Limb (tissue), 2 donors: Measurements from ENCODE around the gene LST1.

ENCODE experiments used
- DNase-seq, 2 donors: peaks; one replicate each; pipeline ENCODE4 v3.0.0-alpha.2; 2016; ENCODE audit errors: extremely low spot score in 2 of 2

LST1 gene

DNA sequence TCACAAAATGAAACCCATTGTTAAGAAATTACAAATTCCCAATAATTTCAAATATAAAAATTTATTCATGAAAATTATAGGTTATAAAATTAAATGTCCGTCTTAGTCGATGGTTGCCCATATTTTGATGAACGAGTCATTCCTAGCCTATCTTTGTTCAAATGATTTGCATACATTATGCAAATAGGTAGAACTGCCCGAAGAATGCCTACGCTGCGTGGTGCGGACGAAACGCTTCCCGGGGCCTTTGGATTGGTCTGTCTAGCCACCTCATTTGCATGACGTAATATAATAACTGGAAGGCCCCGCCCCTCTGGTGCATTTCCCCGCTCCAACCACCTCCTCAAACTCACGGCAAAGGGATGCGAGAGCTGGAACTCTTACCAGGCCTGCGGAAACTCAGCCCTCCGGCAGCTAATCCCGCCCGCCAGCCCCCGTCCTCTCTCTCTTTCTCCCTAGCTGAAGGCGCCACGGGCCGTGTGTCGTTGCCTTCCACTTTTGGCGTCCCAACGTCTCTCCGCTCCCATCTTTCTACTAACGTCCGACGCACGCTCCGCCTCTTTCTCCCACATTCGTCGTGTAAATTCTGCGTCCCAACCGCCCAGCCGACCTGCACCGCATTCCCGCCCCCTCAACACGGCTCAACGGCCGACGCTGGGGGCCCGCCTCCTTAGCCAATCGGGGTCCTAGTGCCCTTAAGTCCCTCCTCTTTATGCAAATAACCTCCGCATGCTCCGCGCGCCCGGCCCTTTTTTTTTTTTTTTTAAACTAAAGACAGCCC is 33.9 kb downstream of the LST1 start:
- DNase-seq, result peak; percentile 98 to 100

DNA sequence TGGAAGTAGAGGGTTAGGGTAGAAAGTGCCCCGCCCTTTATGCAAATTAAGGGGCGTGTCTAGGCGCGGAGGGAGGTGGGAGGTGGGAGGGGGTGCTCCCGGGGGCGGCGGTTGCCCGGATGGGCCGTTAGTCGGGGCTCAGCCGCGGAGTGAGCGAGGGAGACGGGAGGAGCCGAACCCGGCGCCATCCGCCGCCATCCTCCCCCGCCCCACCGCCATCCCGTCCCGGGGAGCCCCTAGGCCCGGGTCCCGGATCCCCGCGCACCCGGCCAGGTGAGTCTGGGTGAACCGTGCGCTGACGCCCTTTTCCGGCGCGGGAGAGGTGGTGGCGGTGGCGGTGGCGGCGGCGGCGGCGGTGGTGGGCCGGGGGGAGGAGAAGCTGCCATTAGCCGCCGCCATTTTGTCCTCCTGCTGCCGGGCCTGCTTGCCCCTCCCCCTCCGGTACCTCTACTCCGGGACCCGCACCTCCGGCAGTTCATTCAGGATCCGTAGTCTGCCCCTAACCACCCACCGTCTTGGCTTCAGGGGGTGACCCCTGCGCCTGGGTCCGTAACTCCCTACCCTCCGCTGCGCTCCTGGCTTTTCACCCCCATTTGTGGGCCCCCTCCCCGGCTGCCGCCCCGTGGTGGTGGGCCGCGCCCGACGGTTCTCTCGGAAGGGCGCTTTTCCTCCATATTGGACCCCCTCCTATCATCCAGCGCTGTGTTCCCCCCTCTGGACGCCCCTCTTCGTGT is 34.7 kb downstream of the LST1 start, which contains the start of gene PRRC2A:
Gene PRRC2A, plus strand, starts transcription at position 130 of the 734 bp plus-strand sequence. CDS start 2,075 bp downstream, outside the sequence.
- peak in 1 of 2 donors; percentile 81 for DNase-seq

DNA sequence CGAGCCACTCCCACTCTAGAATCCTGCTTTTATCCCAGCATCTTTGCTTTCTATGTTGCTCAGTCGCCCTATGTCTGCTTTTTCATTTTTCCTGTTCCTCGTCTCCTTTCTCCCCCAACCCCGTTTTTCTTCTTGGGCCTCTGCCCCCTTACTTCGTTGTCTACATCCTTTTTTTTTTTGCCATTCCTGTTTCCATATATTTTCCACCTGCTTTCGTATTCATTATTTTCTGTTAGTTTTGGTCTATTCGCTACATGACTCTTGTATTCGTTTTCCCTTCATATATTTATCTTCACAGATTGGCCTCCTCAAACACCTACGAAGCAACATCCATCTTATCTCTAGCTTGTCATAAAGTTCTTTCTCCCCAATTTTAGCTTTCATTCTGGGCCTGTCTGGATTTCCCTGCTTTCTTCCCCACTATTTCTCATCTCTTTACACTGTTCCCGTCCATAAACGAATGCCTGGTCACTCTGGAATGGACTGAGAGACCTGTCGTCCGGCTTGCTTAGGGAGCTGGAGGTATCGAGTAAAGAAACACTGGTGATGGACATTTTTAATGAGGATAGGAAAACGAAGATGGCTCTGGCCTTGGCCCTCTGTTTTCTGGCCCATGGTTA is 35.4 kb downstream of the LST1 start:
- no peak for DNase-seq

DNA sequence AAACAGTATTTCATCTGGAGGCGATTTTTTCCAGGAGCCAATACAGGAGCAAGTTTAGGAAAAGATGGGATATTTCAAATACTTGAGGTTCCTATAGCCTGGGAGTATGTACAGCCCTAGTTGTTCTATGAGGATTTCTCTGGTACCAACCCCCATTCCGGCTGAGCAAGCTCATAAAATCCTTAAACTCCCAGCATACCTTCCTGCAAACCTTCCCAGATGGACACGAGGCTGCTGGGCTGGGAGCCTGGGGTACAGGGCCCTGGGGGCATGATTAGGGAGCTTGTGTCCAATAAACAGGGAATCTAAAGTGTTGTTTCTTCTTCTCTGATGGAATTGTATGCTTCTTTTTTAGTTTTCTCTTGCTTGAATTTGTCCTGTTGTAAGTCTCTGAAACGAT is 35.9 kb downstream of the LST1 start:
- DNase-seq, result no peak

DNA sequence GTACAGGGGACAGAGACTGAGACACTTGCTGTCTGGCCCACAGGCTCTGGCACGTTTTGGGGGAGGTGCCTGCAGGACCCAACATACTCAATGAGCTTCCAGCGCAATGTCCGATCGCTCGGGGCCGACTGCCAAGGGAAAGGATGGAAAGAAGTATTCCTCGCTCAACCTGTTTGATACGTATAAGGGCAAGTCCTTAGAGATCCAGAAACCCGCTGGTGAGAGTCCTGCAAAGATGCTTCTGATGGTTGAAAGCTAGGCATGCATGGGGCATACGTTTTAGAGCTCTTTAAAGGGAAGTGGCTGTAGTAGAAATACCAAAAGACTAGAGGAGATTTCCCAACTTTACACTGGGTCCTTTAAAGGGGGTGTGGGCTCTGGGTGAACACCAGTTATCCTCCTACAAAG is 36.6 kb downstream of the LST1 start:
- no peak for DNase-seq

DNA sequence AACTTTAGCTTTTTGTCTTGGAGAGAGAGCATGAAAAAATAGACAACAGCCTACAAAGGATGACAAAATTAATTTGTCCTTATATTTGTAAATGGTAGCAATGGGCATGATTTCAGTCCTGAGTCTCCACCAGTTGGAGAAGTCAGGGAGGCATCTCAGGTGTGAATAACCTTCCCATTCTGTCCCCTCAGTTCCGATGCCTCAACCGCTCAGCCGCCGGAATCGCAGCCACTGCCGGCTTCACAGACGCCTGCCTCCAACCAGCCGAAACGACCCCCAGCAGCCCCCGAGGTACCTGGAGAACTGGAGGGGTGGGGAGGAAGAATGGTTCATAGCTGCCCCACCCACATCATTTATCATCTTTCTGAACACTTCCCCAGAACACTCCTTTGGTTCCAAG is 38.0 kb downstream of the LST1 start:
- DNase-seq, result no peak

DNA sequence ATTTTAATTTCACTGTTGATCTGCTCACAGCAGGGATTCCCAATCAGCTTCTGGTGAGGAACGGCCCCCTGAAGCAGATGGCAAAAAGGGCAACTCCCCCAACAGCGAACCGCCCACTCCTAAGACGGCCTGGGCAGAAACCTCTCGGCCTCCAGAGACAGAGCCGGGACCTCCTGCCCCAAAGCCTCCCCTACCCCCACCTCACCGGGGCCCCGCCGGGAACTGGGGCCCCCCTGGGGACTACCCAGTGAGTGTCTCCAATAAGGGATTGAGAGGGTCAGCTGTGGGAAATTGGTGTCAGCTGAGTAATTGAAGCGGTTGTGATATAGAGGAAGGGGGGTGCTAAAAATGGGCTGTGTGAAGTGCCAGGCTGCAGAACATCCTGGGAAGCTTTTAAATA is 40.9 kb downstream of the LST1 start:
- DNase-seq, result no peak

DNA sequence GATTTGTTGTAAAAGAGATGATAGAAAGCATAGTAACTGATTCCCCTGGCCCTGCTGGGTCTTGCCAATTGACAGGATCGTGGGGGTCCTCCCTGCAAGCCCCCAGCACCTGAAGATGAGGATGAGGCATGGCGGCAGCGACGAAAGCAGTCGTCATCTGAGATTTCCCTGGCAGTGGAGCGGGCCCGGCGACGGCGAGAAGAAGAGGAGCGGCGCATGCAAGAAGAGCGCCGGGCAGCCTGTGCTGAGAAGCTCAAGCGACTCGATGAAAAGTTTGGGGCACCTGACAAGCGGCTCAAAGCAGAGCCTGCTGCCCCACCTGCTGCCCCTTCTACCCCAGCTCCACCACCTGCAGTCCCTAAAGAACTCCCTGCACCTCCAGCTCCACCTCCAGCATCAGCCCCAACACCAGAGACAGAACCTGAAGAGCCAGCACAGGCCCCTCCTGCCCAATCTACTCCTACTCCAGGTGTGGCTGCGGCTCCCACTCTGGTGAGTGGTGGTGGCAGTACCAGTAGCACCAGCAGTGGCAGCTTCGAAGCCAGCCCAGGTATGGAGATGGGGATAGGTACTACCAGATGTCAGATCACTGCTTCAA is 41.7 kb downstream of the LST1 start:
- DNase-seq, result no peak

DNA sequence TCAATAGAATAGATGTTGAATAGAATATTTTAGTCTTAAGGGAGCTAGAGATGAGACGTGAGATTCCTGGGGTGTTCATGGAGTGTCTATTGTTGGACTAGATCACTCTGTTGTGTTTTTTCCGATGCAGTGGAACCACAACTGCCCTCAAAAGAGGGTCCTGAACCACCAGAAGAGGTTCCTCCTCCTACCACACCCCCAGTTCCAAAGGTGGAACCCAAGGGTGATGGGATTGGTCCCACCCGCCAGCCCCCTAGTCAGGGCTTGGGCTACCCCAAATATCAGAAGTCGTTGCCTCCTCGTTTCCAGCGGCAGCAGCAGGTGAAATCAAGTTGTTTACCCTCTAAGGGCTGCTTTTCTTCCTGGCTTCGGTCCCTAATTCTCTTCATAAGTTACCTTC is 42.9 kb downstream of the LST1 start:
- no peak for DNase-seq

DNA sequence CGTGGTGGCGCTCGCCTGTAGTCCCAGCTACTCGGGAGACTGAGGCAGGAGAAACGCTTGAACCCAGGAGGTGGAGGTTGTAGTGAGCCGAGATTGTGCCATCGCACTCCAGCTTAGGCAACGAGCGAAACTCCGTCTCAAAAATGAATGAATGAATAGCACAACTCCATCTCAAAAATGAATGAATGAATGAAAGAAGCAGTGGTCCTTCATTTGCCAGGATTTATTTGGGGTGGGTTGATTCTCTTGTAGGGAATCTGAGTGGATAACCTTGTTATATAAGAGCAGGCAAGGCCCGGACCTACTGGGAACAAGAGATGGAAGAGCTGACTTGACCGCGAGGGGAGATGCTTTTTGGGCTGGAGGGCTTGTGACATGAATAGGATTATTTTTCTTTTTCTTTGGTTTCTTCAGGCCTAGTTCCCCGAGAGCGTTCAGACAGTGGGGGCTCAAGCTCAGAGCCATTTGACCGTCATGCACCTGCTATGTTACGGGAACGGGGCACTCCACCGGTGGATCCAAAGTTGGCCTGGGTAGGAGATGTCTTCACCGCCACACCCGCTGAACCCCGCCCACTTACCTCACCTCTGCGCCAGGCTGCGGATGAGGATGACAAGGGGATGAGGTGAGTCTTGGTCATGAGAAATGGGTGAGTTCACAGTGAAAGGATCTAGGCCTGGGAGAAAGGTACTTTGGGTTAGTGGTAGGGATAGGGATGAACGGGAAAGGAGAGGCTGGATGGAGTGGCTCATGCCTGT is 44.3 kb downstream of the LST1 start:
- DNase-seq, result no peak

DNA sequence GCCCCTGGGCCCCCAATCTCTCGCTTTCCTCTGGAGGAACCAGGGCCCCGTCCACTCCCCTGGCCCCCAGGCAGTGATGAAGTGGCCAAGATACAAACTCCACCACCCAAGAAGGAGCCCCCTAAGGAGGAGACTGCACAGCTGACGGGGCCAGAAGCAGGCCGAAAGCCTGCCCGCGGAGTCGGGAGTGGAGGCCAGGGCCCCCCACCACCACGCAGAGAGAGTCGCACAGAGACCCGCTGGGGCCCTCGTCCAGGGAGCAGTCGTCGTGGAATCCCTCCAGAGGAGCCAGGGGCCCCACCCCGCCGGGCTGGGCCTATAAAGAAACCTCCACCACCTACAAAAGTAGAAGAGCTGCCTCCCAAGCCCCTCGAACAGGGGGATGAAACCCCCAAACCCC is 45.1 kb downstream of the LST1 start:
- DNase-seq, result no peak

DNA sequence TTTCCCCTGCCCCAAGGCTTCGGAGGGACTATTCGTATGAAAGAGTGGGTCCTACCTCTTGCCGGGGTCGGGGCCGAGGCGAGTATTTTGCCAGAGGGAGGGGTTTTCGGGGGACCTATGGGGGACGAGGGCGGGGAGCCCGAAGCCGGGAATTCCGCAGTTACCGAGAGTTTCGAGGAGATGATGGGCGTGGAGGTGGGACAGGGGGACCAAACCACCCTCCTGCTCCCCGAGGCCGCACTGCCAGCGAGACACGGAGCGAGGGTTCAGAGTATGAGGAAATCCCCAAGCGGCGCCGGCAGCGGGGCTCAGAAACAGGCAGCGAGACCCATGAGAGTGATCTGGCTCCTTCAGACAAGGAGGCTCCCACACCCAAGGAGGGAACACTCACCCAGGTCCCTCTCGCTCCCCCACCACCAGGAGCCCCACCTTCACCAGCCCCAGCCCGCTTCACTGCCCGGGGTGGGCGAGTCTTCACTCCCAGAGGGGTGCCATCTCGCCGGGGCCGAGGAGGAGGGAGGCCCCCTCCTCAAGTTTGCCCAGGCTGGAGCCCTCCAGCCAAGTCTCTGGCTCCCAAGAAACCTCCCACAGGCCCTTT is 45.7 kb downstream of the LST1 start:
- no peak for DNase-seq

DNA sequence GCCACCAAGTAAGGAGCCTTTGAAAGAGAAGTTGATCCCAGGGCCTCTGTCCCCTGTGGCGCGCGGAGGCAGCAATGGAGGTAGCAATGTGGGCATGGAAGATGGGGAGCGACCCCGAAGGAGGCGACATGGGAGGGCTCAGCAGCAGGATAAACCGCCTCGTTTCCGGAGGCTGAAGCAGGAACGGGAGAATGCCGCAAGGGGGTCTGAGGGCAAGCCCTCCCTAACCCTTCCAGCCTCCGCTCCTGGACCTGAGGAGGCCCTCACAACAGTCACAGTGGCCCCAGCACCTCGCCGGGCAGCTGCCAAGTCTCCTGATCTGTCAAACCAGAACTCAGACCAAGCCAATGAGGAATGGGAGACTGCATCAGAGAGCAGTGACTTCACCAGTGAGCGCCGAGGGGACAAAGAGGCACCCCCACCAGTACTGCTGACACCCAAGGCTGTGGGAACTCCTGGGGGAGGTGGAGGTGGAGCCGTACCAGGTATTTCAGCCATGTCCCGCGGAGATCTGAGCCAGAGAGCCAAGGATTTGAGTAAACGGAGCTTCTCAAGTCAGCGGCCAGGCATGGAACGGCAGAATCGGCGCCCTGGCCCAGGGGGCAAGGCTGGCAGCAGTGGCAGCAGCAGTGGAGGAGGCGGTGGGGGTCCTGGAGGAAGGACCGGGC is 46.3 kb downstream of the LST1 start:
- no peak for DNase-seq

DNA sequence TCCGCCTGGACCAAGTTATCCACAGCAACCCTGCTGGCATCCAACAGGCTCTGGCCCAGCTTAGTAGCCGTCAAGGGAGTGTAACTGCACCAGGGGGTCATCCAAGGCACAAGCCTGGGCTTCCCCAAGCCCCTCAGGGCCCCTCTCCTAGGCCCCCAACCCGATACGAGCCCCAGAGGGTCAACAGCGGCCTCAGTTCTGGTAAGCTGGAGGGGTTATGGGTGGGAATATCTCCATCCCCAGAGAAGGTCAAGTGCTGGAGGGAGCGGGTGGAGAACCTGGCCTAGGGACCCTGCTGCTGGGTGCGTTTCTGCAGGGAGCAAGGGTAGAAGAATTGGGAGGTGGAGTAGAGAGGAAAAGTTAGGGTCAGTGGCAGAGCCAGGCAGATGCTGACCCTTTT is 47.4 kb downstream of the LST1 start:
- no peak for DNase-seq

DNA sequence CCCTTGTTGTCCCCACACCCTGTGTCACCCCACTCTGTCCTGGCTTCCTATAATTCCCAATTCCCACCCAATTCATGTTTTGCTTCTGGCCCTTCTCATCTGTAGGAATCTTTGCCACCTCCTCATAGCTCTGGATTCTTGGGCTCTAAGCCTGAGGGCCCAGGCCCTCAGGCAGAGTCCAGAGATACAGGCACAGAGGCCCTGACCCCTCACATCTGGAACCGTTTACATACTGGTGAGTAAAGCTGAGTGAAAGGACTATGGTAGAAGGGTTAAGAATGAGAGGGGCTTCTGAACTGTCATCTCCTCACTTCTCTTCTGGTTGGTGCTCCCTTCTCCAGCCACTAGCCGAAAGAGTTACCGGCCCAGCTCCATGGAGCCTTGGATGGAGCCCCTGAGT is 48.1 kb downstream of the LST1 start:
- DNase-seq, result no peak

DNA sequence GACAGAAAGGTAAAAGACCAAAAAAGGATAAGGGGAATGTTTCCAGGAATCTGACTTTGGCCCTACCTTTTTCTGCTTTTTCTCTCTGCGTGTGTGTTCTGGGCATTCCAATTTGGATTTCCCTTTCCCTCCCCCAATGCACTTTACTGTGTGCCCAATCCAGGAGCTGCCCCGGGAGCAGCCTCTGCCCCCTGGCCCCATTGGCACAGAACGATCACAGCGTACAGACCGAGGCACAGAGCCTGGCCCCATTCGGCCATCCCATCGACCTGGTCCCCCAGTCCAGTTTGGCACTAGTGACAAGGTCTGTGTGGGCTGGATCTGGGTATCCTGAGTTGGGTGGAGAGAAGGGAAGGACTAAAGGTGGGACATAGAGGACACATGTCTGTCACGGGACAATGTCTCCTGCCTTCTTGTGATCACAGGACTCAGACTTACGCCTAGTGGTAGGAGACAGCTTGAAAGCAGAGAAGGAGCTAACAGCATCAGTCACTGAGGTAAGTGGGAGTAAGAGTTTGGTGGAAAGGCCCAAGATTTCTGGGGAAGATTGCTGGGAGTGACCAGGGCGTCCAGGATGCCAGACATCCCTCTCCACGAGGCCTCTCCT is 49.0 kb downstream of the LST1 start:
- no peak for DNase-seq

DNA sequence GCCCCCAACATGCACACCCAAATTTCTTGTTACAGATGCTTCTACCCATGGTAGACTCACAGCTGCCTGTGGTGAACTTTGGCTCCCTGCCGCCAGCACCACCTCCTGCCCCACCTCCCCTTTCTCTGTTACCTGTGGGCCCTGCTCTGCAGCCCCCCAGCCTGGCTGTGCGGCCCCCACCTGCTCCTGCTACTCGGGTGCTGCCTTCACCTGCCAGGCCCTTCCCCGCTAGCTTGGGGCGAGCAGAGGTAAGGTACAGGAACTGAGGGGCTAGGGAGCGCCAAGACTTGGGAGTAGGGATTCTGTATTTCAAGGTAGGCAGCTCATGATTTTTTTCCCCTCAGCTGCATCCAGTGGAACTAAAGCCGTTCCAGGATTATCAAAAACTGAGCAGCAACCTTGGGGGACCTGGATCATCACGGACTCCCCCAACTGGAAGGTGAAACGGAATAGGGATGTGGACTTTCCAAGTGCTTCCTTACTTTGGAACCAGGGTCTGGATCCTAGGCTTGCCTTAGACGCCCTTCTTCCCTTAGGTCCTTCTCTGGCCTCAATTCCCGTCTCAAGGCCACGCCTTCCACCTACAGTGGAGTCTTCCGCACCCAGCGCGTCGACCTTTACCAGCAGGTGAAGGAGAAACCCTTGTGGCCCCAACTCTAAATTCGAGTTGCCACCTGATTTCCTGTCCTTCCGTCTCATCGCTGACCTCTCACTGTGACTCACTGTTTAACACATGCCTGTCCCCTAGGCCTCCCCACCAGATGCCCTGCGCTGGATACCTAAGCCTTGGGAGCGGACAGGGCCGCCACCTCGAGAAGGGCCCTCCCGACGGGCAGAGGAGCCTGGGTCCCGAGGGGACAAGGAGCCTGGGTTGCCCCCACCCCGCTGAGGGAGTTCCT is 50.9 kb downstream of the LST1 start:
- no peak for DNase-seq
